Hippocampal formation (tissue), 2 donors: ENCODE data around the gene UPF2.

Experiments used
- DNase-seq, 2 donors: peaks; one replicate each; lab custom pipeline; 2025; lab: John Stamatoyannopoulos, UW

The UPF2 gene

DNA sequence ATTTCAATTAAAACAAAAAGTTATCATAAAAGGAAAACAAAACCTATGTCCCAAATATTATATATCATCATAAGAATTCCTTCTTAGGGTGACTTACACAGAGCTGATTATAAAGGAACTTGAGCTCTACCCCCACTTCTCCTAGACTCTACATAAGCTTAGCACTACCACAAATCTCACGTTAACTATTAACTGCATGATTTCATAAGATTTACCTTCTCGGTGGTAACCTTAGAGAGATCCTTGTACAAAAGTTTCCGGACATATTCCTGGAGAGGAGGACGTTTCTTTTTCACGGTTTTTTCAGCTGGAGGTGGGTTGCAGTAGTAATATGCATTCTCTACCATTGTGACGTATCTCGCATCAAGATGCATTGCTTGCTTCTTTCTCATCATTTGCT is 83.7 kb downstream of the UPF2 start:
- no peak for DNase-seq

- DNase-seq: no peak
Measured at GRCh38 chr10:11951695-11952094, 90.9 kb downstream of the UPF2 start.

GRCh38 chr10:11950325-11951018 is 92.1 kb downstream of the UPF2 start:
- DNase-seq: no peak

DNA sequence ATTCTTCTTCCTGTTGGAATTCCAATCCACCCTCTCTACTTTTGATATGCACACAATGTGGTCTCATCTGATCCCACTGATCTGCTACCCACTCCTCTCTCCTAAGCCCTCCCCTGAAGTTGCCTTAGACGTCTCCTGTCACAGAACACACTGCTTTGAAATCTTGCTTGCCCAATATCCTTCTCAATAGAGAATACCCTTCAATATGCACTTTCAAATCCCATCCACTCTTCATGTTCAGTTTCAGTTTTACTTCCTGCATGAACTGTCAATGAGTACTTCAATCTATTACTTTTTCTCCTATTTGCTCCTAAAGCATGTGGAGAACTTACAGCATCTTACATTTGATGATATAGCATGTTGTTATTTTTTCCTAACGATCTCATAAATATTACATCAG is 93.5 kb downstream of the UPF2 start:
- DNase-seq: no peak

- no peak for DNase-seq
Measured at GRCh38 chr10:11946652-11947051, 96.0 kb downstream of the UPF2 start.

DNA sequence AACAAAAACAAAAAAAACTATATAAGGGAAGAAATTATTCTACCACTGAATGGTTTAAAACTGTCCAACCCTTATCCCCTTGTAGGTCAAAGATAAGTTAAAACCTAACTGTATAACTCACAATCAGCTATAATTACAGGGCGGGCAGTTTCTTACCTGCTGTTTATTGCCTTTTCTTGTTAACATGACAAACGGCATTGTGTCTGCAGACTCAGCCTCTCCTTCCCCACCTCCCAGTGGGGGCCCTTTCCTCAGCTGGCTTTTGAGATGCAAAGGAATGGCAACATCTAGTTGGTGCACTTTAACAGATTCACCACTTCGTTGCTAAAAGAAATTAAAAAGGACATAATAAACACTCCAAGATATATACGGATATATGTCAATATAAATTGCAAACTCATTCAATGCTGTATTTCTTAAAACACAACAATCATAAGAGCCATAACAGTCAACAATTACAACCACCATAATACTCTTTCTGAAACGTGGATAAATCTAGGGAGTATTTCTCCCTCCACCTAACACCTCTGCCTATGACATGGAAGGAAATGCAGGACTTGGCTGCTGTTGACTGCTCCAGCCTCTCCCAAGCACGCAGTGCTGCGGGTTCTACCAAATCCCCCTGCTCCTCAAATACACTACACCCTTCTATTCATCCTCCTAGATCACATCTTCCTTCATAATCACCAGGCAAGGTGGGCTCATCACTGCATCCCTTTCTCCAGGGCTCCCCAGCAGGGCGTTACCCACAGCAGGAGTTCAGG is 106.0 kb downstream of the UPF2 start:
- no peak for DNase-seq

DNA sequence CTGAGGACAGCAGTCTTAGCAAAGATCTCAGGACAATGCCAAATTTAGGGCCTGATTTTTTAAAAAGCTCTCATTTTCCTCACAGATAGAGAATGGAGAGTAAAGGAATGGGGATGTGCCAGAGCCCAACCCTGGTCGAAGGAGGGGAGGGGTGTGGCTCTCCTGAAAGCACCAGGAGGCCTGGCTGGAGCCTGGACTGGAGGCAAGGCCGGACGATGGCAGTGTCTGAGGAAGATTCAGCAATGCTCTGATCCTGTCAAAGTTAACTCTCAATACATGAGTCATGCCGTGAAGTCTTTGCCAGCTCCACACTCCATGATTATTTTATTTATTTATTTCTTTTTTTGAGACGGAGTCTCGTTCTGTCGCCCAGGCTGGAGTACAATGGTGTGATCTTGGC is 108.3 kb downstream of the UPF2 start:
- no peak for DNase-seq

DNA sequence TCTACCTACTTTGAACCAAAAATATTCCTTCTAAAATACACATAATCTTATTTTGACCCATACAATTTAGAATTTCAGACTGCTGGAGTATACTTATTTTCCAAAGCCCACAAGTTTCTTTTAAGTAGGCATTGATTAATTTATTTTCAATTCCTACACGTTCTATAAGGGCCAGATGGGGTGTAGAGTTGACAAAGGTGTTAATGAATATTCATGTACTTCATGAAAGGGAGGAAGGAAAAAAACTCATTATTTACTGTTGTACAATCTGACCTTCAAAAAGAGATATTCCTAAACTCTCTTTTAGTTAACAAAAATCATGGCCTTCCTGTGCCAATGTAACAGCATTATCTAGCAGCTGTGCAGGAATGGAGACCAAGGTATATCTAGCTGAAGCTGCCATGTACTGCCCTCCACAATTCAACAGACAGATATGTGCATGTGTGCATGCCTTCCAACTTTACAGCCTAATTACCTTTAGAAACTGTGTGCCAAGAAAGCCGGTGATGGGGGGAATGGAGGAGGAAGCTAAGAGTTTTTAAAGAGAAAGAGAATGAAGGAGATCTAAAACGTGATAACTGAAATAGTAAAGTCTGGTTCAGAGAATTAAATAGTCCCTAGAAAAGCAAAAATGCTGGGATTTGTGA is 108.9 kb downstream of the UPF2 start:
- no peak for DNase-seq

- DNase-seq: no peak
Measured at GRCh38 chr10:11931038-11931437, 111.6 kb downstream of the UPF2 start.

DNA sequence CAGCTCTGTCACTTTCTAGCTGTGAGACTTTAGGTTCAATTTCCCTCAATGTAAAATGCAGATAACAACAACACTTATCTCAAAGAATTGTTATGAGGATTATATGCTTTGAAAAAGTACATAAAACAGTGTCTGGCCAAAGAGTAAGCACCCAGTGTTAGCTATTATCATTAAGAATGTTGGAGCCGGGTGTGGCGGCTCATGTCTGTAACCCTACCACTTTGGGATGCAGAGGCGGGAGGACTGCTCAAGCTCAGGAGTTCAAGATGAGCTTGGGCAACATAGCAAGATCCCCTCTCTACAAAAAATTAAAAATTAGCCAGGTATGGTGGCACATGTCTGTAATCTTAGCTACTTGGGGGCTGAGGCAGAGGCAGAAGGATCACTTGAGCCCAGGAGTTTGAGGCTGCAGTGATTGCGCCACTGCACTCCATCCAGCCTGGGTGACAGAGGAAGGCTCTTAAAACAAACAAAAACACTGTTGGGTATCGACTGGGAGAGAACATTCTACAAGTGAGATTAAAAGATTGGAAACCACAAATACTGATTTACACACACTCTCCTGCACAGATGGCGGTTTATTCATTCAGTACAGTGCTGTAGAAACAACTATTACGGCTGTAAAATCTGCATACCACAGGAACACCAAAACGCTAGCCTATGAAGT is 112.2 kb downstream of the UPF2 start:
- DNase-seq: no peak

DNA sequence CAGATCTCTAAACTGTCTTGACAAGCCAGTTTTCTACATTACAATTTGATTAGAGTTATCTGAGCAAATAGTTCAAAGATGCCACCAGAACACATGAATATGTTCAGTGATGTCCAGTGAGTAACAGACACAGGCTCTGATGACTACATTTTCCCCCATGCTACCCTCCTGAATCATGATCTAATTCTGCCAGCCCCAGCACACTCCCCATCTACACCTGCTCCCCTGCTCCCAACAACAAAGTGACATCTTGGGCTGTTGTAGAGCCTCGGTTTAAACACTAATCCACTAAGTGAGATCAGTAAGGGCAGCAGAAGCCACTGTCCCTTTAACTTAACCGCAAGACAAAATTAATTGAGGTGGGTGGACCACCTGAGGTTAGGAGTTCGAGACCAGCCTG is 114.9 kb downstream of the UPF2 start:
- DNase-seq: no peak

GRCh38 chr10:11921800-11922392 is 120.7 kb downstream of the UPF2 start:
- DNase-seq: no peak

DNA sequence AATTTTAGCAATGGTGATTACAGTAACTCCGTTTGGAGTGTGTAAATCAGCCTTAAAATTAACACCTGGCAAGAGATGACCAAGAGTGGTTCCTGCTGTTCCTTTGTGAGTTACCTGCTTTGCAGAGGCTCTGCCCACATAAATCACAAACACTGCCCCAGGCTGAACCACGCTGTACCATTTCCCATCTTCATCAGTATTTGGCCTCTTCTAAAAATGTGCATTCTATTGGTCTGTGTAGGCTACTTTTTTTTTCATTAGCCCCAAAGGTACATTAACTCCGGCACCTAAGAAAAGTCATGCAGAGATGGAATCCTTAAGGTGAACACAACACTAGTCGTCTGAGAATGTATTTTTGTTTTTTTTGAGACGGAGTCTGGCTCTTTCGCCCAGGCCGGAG is 123.3 kb downstream of the UPF2 start:
- no peak for DNase-seq

DNA sequence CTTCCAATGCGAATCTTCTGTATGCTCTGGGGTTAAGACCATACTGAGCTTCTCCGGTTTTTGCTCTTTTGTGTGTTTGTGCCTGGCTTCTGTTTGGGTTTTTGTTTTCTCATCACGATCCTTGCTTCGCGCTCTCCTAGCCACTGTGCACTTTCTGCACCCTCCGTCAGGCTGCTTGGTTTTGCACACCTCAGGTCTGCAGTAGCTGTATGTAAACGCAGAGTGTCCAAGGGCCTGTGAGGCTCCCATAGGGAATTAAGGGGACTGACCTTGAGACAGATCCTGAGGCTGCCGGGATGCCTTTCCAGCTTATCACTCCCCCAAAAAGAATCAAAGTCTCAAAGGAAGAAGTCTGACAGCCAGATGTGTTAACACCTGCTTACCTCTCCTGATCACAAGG is 124.2 kb downstream of the UPF2 start:
- no peak for DNase-seq

DNA sequence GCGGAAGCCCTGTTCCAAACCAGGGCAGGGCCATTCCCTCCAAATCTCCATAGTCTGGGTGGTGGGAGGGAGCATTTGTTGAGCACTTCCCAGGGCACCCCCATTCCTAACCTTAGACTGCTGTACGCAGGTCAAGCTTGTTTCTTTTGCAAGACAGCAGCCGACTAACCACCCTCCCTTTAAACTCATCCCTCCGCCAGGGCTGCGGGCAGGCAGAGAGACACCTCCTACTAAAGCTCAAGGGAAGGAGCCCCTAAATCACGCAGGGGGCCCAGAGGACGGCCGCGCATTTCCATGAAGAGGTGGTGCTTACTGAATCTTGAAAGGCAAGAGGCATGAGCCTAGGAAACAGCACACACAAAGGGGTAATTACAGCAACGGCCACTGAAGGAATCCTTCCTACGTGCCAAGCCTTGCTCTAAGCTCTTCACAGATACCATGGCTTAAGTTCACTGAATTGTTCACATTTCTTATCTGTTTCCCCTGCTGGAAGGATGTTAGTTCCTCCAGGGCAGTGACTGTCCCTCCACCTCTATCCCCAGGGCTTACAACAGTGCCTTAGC is 129.4 kb downstream of the UPF2 start:
- DNase-seq: no peak

- no peak for DNase-seq
Measured at GRCh38 chr10:11910102-11910501, 132.5 kb downstream of the UPF2 start.

DNA sequence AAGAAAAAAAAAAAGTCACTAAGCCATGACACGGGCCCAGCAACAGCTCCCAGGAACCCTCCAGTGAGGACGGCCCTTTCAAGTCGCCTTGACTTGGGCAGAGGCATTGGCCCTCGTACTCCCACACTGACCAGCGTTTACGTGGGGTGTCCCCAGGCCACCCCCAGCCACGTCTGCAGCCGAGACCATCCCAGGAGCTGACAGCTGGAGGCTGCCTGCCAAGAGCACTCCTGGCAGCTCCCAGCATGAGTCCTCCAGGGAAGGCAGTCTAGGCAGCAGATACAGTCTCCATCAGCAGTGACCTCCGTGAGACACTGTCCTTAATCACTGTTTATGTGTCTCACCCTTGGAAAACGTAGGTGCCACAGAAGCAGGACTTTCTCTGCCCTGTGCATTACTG is 133.0 kb downstream of the UPF2 start:
- no peak for DNase-seq

- no peak for DNase-seq
Measured at GRCh38 chr10:11908991-11909390, 133.6 kb downstream of the UPF2 start.

- DNase-seq: no peak
Measured at GRCh38 chr10:11908536-11908935, 134.1 kb downstream of the UPF2 start.

DNA sequence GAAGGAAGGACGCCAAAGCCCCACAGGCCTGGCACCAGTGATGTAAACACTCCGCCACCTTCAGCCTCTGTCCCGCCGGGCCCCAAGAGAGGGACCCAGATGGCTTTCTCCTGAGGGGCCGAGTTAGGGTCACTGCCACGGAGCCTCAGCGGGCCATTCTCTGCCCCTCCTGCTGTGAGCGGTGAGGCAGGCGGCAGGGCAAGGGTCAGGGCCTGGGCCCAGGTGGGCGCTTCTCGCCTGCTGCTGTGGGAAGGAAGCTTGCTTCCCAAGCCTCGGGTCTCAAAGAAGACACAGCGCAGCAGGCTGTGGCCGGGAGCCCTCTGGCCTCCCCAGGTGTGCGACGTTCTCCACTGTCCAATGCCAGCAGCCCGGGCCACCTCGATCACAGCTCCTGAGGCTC is 134.7 kb downstream of the UPF2 start:
- no peak for DNase-seq

DNA sequence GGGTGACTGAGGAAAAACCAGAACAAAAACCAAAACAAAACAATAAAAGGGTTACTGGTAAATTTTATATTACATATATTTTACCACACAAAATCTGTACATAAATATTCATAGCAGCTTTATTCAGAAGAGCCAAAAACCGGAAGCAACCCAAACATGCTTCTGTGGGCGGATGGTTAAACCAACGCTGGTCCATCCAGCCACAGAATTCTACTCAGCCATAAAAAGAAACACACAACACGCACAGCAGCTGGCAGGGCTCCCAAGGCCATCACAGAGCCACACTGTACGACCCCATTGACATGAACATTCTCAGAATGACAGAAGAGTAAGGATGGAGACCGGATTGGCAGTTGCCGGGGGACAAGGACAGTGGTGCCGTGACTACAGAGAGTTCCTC is 135.9 kb downstream of the UPF2 start:
- no peak for DNase-seq

DNA sequence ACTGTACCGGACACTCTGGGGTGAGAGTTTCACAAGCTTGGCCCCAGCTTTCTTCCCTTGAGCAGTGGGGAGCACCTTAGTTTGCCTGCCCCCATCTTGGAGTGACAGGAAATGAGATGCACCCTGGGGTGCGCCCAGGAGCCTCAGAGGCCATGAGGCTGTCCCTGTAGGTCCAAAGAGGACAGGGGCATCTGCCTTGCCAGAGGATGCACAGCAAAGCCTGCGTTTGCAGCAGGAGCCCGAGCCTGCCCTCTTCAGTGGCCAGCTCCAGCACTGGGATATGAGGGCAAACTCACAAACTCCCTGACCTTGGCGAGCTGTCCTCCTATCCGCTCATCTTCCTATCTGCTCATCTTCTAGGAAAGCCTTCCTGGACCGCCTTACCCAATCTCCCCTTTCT is 140.0 kb downstream of the UPF2 start:
- DNase-seq: no peak
